GM19452 (cell line): ENCODE results near the gene NXPH4.

Experiments used
- ATAC-seq: cut with Tn5 transposase; IDR thresholded peaks from one replicate; pipeline ENCODE4 v1.9.1; 2021; ENCODE audit not compliant: unreplicated experiment

NXPH4 gene

DNA sequence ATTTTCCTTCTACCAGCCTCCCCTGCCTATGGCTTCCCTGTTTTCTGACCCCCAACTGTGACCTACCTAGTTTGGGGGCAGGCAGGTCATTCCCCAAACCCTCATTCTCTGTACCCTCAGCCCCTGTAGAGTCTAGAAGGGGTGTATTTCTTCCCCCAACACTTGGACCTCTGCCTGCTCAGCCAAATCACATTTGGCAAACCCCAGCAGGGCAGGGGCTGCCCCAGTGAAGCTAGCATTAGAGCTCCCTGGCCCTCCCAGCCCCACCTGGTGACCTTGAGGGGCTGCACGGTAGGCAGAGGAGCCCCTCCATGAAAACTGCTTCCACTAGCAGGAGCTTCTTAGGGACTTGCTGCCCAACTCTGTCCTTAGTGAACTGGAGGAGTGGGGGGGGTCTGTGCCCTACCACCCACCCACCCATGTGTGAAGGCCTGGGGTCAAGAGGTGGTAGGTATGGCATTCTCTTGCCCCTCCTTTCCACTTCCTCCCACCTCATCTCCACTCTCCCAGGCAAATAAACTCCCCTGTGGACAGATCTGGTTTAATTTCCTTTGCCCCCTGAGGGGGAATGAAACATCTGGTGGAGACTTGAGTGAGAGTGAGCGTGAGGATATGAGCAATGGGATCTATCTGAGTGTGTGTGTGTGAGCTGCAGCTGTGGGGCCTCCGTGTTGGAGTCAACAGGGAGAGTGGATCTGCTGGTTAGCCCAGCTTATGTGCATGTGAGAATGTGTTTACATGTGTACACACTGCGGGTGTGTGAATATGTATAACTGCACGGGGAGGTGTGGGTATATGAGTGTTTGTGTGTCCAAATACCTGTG is 1.6 kb downstream of the NXPH4 start:
- no peak for ATAC-seq

DNA sequence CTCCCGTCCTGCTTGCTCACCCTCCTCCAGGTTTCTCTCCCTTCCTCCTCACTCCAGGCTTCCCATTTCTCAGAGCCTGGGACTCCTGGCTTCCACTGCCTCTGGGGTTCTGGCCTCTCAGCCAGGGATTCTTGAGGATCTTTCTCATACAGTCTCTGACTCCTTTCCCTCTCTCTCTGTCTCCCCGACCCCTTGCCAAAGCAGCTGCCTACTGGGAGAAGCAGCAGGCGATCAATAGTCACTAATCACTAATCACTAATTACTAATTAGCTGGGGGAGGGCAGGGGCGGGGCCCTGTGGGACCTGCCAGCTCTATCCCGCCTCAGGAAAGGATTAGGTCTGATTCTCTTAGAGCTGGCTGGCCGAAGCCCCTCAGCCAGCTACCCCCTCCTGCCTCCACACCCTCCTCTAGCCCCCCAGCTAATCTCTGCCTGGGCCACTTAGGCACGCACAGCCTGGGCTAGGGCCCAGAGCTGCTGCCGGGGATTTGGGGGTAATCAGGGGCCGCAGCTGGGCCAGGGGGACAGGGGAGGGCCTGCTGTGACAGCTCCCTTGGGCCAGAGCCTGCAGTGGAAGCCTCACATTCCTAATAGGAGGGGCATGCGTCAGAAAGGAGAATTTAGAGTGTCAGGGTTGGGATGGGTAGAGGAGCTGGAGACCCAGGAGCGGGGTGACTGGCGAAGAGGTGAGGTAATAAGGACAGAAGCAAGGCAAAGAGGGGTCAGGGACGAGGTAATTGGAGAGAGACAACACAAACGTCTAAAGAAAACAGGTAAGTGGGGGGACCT is 2.8 kb downstream of the NXPH4 start:
- no peak for ATAC-seq

DNA sequence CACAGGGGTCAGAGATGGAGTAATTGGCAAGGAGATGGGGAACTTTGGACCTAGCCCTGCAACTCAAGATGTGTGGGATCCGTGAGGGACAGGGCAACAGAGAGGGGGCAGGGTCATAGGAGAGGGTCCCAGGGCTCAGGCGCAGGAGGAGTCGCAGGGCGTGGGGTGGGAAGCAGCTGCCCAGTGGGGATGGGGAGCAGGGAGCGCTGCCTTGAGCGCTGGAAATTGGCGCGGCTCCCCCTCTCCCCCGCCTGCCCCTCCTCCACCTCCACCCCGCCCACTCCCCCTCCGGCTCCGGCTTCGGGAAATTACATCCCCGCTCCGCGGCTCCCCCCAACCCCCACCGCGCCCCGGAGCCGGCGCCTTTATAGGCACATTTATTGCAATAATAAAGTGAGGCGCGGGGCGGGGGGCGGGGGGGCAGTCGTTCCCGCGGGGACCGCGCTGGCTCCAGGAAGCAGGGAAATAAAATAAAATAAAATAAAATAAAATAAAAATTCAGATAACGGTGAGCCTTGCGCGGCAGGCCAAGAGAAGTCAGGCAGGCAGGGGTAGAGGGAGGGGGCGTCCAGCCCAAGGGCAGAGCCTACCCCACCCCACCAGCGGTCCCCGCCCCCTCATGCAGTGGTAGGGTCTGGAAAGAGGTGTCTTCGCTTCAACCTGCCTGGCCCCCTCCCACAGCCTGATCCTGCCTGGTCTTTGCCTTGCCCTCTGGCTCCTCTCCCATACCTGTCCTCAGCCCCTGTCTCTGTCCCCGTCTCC is 3.6 kb downstream of the NXPH4 start:
- no peak for ATAC-seq

DNA sequence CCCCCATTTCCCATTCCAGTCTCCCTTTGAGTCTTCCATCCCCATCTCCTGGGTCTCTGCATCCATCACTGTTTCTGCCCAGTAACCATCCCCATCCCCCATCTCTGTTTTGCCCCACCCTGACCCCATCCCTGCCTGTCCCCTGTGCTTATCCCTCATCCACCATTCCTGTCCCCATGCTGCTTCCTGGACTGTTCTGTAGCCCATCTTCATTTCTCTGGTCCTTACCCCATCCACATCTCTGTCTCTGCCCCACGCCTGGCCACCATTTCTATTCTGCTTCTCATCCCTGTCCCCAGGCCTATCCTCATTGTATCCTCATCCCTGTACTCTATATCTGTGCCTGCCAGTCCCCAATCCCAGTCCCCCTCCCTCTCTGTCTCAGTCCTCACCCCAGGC is 4.2 kb downstream of the NXPH4 start:
- no peak for ATAC-seq

DNA sequence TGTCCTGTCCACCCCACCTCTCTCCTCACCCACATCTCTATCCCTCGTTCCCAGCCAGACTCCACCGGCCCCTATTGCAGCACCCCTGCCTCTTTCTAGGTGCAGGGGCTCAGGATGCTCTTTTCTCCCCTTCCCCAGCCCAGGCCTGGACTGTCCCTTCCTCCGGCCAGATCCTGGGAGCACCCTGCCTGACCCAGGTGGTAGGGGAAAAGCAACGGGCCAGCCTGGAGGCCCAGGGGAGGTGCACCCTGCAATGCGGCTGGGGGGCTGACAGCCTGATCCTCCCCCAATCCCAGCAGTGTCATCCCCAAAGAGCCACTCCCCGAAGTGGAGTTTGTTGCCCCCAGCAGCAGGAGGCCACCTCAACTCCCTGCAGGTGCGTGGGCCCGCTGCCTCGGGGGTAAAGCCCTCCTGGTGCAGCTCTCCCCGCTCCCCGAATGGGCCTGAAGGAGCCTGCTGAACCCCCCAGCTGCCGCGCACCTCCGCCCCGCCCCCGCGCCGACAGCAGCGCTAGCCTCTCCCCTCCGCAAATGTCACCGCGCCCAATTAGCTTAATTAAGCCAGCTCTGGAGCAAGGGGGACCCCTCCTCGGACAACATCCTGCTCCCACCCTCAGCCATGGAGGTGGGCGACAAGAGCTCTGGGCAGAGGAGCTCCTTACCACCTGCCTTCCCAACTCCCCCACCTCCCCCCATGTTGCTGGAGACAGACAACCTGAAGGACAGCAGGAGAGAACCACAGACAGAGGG is 4.7 kb downstream of the NXPH4 start:
- no peak for ATAC-seq

DNA sequence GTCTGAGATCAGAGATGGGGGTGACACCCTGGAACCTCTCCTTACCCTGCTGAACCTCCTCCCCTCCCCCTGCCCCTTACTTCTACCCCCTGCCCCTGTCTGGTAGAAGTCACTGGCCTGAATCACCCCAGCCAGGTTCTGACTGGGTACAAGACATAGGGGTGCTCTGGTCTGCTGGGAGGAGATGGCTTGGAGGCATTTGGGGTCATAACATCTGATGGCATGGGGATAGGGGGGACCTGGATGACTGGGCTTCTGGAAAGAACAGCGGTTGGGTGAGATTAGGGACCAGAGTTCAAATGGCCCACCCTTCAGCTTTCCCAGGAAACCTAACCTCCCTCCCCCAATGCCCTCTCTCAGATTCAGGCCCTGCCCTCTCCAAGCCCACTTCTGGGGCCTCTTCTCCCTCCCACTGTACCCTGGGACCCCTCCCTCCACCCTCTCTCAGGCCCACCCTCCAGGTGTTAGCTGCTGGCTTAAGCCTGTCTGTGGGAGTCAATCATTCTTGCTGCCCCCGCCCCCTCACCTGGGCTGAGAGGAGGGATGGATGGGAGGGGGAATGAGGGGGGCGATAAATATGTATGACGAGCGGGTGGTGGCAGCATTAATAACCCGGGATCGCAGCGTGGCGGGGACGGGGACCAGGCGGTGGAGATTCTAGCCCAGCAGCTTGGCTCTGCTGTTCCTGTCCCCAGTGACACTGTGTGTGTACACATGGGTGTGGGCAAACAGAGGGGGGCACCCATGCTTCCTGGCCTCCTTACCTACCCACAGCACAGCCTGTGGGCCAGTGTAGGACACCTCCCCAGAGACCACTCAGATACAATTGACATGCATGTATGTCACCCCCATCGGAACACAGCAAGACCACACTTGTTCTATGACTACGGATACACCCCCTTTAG is 5.9 kb downstream of the NXPH4 start:
- ATAC-seq: no peak

DNA sequence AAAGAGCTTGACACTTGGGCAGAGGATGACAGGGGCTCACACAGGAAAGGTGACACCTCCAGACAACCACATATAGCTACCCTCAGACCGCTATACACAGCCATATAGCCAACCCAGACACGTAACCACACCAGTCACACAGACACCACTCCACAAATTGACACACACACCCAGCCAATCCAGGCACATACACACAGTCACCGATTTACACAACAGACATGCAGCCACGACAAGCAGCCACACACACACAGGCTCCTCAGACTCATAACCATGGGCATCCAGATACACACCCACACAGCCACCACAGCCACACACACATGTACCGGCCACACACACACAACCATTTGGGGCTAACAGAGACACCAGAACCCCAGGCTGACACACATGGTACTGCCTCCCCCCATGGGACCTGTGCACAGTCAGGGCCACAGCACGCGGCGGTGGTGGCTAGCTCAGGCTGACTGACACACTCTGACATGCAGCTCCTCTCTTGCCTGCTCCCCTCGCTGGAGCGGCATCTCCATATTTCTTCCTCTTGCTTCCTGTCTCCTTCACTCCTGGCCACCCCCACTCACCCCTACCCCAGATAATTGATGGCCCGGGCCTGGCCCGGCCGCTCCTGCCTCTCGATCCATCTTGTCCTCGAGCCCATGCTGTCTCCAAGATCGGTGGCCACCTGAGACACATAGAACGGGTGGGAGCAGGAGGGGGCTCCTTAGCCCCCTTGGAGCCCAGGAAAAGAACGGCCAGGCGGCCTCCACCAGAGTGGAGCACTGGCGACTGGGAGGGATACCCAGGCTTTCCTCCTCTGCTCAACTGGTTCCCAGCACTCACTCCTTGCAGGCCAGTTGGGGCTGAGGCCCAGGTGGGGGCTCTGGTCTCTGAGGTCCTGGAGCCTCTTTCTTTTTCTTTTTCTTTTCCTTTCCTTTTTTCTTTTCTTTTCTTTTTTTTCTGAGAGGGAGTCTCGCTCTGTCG is 6.9 kb downstream of the NXPH4 start:
- ATAC-seq: no peak

DNA sequence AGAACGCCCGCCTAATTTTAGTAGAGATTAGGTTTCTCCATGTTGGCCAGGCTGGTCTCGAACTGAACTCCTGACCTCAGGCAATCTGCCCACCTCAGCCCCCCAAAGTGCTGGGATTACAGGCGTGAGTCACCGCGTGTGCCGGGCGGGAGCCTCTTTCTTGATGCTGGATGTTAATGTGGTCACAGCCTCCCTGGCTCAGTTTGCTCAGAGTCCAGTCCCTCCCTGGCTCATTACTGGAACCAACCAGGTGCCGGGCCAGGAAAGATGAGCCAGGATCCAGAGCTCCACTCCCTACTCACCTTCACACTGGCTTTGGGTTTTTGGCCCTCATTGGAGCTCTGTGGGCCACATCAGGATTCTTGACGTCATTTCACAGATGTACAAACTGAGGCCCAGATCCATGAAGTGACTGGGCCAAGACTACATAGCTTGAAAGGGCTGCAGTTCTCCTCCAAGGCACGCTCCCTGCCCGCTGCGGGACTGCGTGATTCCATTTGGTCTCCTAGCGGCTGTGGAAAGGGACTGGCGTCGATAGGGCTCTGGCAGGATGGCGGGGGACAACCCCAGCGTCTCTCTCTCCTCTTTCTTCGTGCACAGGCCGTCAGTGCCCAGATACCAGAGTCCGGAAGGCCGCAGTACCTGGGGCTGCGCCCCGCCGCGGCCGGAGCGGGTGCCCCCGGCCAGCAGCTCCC is 7.8 kb downstream of the NXPH4 start:
- ATAC-seq: no peak

DNA sequence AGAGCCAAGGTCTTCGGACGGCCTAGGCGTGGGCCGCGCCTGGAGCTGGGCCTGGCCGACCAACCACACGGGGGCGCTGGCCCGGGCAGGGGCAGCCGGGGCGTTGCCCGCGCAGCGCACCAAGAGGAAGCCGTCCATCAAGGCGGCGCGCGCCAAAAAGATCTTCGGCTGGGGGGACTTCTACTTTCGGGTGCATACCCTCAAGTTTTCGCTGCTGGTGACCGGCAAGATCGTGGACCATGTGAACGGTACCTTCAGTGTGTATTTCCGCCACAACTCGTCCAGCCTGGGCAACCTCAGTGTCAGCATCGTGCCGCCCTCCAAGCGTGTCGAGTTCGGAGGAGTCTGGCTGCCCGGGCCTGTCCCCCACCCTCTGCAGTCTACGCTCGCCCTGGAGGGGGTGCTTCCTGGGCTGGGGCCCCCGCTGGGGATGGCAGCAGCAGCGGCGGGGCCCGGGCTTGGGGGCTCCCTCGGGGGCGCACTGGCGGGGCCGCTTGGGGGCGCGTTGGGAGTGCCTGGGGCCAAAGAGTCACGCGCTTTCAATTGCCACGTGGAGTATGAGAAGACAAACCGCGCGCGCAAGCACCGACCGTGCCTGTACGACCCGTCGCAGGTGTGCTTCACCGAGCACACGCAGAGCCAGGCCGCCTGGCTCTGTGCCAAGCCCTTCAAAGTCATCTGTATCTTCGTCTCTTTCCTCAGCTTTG is 8.5 kb downstream of the NXPH4 start:
- no peak for ATAC-seq

DNA sequence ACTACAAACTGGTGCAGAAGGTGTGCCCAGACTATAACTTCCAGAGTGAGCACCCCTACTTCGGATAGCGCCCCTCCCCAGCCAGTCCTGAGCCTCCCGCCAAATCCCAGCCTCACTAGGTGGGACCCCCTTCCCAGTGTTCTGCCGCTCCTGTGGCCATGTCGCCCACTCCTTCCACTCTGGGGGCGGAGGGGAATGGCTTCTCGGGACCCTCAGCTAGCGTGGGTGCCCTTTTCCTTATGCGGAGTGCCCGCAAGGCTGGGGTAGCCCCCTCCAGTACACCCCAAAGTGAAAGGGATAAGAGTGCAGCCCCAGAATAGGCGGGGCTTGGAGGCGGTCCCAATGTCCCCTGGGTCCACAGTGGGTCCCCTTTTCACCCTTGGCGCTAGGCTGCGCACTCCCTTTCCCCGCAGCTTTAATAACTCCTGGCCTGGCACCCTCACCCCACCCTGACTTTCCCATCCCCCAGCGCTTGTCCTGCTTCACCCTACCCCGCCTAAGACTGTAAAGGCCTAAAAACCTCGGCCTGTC is 9.2 kb downstream of the NXPH4 start:
- ATAC-seq: no peak

DNA sequence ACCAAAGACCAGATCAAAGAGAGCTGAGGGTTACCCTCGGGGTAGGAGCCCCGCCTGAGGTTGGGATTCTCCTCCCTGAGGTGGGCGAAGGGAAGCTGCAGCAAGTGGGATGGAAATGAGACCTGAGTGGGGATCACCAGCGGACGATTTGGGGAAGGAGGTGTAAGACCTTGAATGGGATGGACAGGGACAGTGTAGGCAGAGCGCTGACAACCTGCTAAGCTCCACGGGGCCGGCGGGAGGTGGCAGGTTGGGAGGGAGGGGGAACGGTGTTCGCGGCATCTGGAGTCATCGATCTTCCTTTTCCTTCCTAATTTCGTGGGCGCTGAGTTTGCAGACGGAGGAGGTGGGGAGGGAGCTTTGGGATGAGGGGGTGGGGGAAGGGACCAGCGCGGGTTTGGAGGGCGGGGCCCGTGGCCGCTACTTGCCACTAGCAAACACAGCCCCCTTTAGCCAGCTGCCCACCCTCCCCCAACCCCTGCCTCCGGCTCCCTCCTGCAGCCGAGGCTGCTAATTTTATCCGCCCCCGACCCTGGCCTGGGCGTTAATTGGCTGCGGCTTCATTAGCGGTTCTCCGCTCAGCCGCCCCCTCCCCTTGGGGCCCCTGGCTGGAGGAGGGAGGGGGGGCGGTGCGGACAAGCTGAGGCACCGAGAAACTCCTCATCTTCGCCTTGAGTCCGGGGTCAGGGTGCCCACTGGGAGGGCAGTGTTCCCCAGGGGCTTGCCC is 10.2 kb downstream of the NXPH4 start:
- no peak for ATAC-seq

DNA sequence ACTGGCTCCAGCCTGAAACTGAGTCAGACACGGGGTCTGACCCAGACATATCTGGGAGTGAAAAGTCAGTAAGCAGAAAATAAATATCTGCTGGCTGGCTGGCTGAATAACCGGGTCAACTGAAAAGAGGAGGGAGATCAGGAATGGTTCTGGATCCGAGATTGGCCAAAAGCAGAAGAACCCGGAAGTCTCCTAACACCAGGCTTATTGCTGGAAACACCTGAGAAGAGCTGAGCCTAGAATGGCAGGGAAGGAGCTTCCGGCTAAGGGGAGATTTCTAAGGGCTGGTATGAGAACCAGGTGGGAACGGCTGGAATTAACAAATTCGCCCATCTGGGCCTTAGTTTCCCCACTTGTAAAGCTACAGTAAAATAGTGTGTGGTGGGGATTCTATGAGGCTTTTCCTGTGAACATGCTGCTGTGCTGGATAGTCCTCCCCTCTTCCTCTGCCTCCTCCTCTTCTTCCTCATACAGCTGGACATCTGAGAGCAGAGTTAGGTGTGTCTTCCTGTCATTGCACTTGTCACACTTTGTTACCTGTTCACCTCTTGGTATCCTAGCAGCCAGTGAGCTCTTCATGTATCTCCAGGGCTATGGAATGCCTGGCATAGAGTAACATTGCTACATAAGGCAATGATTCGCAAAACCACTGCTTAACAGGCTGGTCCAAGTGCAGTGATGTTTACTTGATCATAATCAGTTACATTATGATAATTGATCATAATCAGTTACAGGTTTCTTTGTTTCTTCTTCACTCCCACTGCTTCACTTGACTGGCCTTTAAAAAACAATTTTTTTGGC is 10.9 kb downstream of the NXPH4 start:
- ATAC-seq: no peak

DNA sequence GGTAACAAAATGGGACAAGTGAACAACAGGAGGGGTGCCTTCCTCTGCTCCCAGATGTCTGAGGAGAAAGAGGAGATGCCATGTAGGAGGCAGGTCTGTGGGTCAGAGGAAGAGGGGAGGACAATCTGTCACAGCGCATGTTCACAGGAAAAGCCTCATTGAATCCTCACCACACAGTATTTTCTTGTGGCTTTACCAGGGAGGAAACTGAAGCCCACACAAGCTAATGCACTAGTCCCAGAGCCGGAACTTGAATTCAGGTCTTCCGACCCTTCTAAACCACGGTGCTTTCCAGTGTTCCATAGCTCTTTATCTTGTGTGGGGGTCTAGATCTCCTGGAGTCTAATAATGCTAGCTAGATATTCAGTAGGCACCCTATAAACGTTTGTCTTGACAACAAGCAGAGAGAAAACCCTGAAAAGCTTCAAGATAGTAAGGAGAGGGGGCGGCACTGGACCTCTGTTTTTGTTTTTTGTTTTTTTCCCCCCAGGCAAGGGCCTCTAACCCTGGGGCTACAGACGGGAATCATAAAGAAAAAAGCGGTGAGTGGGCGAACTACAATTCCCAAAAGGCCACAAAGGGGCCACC is 12.5 kb downstream of the NXPH4 start:
- ATAC-seq: peak; percentile 5

DNA sequence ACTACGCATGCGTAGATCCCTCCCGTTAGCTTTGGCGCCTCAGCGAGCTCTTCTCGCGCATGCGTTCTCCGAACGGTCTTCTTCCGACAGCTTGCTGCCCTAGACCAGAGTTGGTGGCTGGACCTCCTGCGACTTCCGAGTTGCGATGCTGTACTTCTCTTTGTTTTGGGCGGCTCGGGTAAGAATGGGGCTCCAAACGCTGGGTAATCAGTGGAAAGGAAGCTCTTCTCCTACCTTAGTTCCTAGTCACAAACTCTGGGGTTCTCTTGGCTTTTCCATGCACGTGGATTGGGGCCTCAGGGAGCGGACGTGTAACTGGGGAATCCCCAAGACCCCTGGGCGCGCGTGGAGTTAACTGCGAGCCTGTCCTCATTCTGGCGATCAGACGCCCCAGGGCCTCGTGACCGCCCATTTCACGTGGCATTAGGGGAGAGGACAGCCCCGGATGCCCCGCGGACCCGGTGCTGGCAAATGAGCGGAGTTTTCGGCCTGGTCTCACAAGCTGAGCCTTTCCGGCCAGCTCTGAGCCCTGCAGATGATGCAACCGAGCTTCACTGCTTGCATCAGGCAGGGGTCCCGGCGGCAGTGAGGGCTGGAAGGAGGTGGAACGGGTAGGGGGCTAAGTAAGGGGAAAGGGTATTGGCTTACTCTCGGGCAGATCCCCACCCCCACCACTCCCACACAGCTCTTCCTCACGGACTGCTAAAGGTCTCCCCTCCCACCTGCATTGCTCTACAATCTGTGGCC is 13.2 kb downstream of the NXPH4 start, which contains the start of gene SHMT2:
Gene SHMT2, plus strand, starts transcription at position 78 of the 747 bp plus-strand sequence. Its CDS starts 68 bp downstream, at position 146.
- peak; percentile 60 for ATAC-seq
